Activated CD4-positive, alpha-beta T cell treated with anti-CD3 and anti-CD28 coated beads, Interleukin-2, Interleukin-6, amounts not matched to agents 100 ng/mL and 50 ng/mL, durations not matched to agents 16 hours and 8 hours (primary cell): ENCODE results near the gene C2orf69.

Experiments used
- DNase-seq: peaks from one replicate; pipeline ENCODE4 v3.0.0-alpha.2; 2020

The C2orf69 gene

DNA sequence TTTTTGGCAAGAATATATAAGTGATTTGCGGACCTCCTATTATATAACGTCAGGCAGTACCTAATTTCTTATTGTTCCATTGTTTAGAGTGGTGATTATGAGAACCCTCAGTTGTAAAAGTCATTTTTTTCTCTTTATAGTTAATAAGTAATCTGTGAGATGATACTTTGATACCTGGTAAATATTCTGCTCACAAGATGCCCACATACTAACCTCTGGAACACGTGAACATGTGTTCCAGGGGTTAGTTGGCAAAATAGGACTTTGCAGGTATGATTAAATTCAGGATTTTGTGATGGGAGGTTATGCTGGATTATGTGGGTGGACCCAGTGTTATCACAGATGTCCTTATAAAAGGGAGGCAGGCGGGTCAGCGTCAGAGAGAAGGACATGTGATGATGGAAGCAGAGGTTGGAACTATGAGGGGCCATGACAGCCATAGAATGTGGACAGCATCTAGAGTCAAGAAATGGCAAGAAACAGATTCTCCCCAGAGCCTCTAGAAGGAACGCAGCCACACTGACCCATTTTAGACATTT is 61.1 kb downstream of the C2orf69 start:
- no peak for DNase-seq

DNA sequence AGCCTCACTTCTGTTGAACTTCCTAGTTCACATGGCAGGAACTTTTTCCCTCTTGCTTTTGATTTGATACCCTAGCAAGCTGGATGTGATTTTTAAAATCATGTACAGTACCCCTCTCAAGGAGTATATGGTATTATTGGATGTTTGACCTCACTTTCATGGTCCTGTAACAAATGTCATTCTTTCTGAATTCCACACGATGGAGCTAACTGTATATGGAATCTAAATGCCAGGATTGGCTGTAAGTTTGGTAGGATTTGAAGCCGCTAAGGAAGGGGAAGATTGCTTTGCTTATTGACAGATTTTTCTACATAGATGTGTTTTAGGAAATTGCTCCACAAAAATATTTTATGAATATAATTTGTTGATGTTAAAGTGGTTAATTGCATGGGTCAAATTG is 62.6 kb downstream of the C2orf69 start:
- DNase-seq = no peak

DNA sequence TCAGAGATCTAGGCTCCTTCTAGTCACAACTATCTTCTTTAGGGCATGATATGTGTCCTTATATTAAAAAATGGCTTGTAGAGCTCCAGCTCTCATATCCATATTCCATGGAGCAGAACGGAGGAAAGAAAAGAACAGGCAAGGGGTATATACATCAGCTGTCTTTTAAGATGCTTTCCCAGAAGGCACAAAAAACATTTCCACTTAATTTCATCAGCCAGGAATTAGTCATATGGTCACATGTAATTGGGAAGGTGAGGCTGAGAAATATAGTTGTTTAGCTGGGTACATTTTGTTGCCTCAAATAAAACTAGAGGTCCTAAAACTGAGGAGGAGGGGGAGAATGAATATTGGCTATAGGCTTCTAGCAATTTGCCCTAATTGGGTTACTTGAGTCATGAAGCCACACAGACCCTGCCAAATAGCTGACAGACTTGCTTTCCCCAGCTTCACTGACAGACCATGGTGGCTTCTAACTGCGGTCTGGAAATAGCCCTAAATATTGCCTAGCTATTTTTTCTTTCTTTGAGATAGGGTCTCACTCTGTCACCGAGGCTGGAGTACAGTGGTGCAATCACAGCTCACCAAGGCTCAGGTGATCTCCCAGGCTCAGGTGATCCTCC is 64.3 kb downstream of the C2orf69 start:
- DNase-seq = no peak
